Calu3 (cell line): ENCODE data around the gene PTPN11. TPM values are rescaled to one million over a fixed set of nuclear protein-coding genes. Genes with fewer than 3 reads are reported as not detected.
"Not testable (repeated sequence)": the region's sequence is repeated elsewhere in the genome, so short reads cannot be mapped to it uniquely, and the experiment has no call there.

Source experiments
- BruUV-seq: library from RNA; stranded (reverse); fragments of 400-500 nt; replicated peaks from 2 replicates; lab custom pipeline; 2021; lab: Mats Ljungman, UMichigan
- CTCF ChIA-PET: fragments of 300-600 bp; sonication (Branson Sonifier 250); formaldehyde crosslinking; loops from one replicate; lab custom pipeline; 2022; ENCODE audit warnings: antibody characterized with exemption; lab: Charles Lee
- DNase-seq: peaks from one replicate; pipeline ENCODE4 v3.0.0; 2022
- H3K27ac Mint-ChIP-seq: one replicate; pipeline ENCODE4 v1.8.0; 2022; ENCODE audit warnings: mixed read lengths; ENCODE audit not compliant: unreplicated experiment
- H3K27me3 Mint-ChIP-seq: one replicate; pipeline ENCODE4 v1.8.0; 2022; ENCODE audit warnings: mixed read lengths; ENCODE audit not compliant: unreplicated experiment
- H3K36me3 Mint-ChIP-seq: one replicate; pipeline ENCODE4 v1.8.0; 2022; ENCODE audit warnings: mild to moderate bottlenecking, moderate library complexity, mixed read lengths; ENCODE audit not compliant: insufficient read depth, unreplicated experiment
- H3K4me1 Mint-ChIP-seq: one replicate; pipeline ENCODE4 v1.8.0; 2022; ENCODE audit warnings: mild to moderate bottlenecking, low read depth, mixed read lengths; ENCODE audit not compliant: unreplicated experiment
- H3K4me3 Mint-ChIP-seq: one replicate; pipeline ENCODE4 v1.8.0; 2022; ENCODE audit warnings: mild to moderate bottlenecking, low read depth, moderate library complexity, mixed read lengths; ENCODE audit not compliant: unreplicated experiment
- H3K9me3 Mint-ChIP-seq: one replicate; pipeline ENCODE4 v1.8.0; 2022; ENCODE audit warnings: low read depth, mixed read lengths; ENCODE audit not compliant: unreplicated experiment
- intact Hi-C: fragments of 100-400 bp; cut with micrococcal nuclease; formaldehyde crosslinking; loops from one replicate; pipeline ENCODE4 v1.10.0; 2022; ENCODE audit not compliant: unreplicated experiment
- total RNA-seq: library from RNA; stranded (reverse); gene quantifications from 2 replicates; pipeline ENCODE4 v1.2.3, GENCODE V29; 2022
- TF ChIP-seq, protein P1 (sequence below): fragments of 200-600 bp; IDR thresholded peaks from one replicate; pipeline ENCODE4 v1.8.0; 2022; ENCODE audit warnings: antibody characterized with exemption; ENCODE audit not compliant: unreplicated experiment

The PTPN11 gene
- total RNA-seq, 1 experiment from 2014 or later, result 174 TPM

DNA sequence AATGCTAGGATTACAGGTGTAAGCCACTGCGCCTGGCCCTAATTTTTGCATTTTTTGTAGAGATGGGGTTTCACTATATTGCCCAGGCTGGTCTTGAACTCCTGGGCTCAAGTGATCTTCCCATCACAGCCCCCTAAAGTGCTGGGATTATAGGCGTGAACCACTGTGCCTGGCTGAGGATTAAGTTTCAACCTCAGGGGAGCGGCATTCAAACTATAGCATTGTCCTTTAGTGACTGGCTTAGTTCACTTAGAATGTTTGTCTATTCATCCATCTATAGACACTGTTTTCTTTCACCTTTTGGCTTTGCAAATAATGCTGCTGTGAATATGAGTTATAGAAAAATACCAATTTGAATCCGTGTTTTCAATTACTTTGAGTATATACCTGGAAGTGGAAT, 25.2 kb downstream of the PTPN11 start:
- H3K27ac Mint-ChIP-seq, result no peak overlapping the region
- TF ChIP-seq, protein P1, sequence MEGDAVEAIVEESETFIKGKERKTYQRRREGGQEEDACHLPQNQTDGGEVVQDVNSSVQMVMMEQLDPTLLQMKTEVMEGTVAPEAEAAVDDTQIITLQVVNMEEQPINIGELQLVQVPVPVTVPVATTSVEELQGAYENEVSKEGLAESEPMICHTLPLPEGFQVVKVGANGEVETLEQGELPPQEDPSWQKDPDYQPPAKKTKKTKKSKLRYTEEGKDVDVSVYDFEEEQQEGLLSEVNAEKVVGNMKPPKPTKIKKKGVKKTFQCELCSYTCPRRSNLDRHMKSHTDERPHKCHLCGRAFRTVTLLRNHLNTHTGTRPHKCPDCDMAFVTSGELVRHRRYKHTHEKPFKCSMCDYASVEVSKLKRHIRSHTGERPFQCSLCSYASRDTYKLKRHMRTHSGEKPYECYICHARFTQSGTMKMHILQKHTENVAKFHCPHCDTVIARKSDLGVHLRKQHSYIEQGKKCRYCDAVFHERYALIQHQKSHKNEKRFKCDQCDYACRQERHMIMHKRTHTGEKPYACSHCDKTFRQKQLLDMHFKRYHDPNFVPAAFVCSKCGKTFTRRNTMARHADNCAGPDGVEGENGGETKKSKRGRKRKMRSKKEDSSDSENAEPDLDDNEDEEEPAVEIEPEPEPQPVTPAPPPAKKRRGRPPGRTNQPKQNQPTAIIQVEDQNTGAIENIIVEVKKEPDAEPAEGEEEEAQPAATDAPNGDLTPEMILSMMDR, result no peak
- BruUV-seq, result no TSS peak
- peaks cover 31% of the 10 kb centered on the region for H3K36me3 Mint-ChIP-seq
- H3K27me3 Mint-ChIP-seq, result no peaks in the 10 kb centered on the region
- DNase-seq, result no peak
- no peaks in the 10 kb centered on the region for H3K9me3 Mint-ChIP-seq
- no peak overlapping the region for H3K4me3 Mint-ChIP-seq
- CTCF ChIA-PET, result no interaction called here
- intact Hi-C loops, result no loop called here
- H3K4me1 Mint-ChIP-seq, result no peaks in the 10 kb centered on the region

DNA sequence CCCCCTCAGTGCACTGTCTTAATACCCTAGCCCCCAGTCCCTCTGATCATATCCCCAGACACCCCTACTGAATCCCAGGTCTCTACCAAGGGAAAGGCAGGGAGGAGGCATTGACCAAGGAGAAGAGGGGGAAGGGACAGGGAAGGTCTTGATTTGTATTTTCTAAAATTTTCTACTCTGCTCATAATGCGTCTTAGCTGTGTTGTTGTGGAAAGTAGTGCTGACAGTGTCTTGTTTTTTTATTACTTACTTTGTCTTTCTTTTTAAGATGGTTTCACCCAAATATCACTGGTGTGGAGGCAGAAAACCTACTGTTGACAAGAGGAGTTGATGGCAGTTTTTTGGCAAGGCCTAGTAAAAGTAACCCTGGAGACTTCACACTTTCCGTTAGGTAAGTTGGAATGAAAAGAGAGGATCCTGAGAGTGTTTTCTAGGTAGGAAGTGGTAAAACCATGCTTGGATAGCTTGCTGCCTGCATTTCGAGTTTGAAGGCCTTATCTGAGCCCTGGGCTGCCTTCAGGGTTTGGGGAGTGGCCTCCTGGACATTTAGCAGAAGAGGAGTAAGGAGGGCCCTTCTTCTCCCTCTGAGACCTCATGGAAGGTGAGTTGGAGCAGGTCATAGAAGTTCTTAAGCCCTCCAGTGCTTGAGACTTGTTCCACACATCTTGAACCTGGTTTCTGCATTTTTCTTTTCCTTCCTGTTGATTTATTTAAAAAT, 27.4 kb downstream of the PTPN11 start:
- H3K4me3 Mint-ChIP-seq, result no peak overlapping the region
- CTCF ChIA-PET, result interaction anchor here (0.7 kb wide), 1 partner anchor 235 kb away, joined by 4 read pairs; no protein-coding TSS in a partner anchor
- intact Hi-C loops, result no loop called here
- TF ChIP-seq, protein P1, result no peak
- DNase-seq, result no peak
- no TSS peak for BruUV-seq
- no peaks in the 10 kb centered on the region for H3K9me3 Mint-ChIP-seq
- H3K36me3 Mint-ChIP-seq, result peaks cover 43% of the 10 kb centered on the region
- no peaks in the 10 kb centered on the region for H3K4me1 Mint-ChIP-seq
- no peaks in the 10 kb centered on the region for H3K27me3 Mint-ChIP-seq
- no peak overlapping the region for H3K27ac Mint-ChIP-seq

DNA sequence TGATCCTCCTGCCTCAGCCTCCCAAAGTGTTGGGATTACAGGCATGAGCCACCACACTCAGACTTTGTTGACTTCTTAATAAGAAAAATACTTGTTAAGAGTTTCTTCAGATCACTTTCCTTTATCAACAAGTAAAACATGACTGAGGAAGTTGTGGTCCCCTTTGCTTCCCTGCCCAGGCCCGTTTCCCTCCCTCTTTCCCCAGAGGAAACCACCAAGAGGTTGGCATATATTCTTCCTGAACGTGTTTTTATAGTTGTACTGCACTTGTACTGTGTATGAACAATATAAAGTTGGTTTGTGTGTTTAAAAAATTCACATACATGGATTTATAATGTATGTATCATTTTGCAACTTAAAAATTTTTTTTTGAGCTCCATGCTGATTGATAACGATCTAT, 28.4 kb downstream of the PTPN11 start:
- peaks cover 43% of the 10 kb centered on the region for H3K36me3 Mint-ChIP-seq
- no peak overlapping the region for H3K27ac Mint-ChIP-seq
- H3K9me3 Mint-ChIP-seq, result no peaks in the 10 kb centered on the region
- no peak overlapping the region for H3K4me3 Mint-ChIP-seq
- intact Hi-C loops, result no loop called here
- no peaks in the 10 kb centered on the region for H3K4me1 Mint-ChIP-seq
- CTCF ChIA-PET, result interaction anchor here (0.6 to 0.7 kb wide), 2 partner anchors 114 to 492 kb away, joined by 3 read pairs; no protein-coding TSS in a partner anchor
- no peak for DNase-seq
- BruUV-seq, result no TSS peak
- TF ChIP-seq, protein P1, result no peak
- H3K27me3 Mint-ChIP-seq, result no peaks in the 10 kb centered on the region

DNA sequence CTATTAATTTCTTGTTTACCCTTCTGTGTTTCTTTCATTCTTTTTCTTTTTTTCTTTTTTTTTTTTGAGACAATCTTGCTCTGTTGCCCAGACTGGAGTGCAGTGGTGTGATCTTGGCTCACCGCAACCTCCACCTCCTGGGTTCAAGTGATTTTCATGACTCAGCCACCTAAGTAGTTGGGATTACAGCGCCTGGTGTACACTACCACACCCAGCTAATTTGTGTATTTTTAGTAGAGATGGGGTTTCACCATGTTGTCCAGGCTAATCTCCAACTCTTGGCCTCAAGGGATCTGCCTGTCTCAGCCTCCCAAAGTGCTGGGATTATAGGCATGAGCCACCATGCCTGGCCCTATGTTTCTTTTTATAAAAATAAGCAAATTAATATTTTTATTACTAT, 29.4 kb downstream of the PTPN11 start:
- H3K4me3 Mint-ChIP-seq, BruUV-seq, H3K4me1 Mint-ChIP-seq, CTCF ChIA-PET, DNase-seq, H3K9me3 Mint-ChIP-seq, H3K27me3 Mint-ChIP-seq, intact Hi-C loops, H3K27ac Mint-ChIP-seq: not testable (repeated sequence)
- H3K36me3 Mint-ChIP-seq, result peaks cover 42% of the 10 kb centered on the region

DNA sequence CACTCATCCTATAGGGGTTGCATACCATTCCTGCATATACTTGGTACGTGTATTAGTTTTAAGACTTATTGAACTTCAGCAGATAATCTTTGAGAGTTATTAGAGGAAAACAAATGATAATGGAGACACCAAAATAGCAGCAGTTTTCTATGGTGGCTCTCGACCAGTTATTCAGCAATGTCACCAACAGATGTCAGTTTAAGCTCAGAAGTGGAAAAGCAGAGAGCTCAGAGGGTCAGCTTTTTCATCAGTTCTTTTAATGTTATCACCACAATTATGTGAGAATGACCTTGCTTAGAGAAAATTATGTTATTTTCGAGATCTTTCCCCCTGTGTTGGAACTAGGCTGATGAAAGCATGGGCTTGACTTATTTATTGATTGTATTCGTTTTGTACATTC, 32.0 kb downstream of the PTPN11 start:
- H3K27ac Mint-ChIP-seq, result no peak overlapping the region
- H3K4me1 Mint-ChIP-seq, result no peaks in the 10 kb centered on the region
- intact Hi-C loops, result no loop called here
- H3K36me3 Mint-ChIP-seq, result peaks cover 56% of the 10 kb centered on the region
- no peak overlapping the region for H3K4me3 Mint-ChIP-seq
- no TSS peak for BruUV-seq
- no peaks in the 10 kb centered on the region for H3K9me3 Mint-ChIP-seq
- DNase-seq, result no peak
- H3K27me3 Mint-ChIP-seq, result no peaks in the 10 kb centered on the region
- TF ChIP-seq, protein P1, result no peak
- CTCF ChIA-PET, result interaction anchor here (0.5 to 0.6 kb wide), 2 partner anchors 30 to 456 kb away, joined by 3 read pairs; partner anchors contain the start of gene OAS1
